Raji (cell line): Measurements from ENCODE around the gene COL6A3.

Source experiments
- POLR2A ChIP-seq: IDR thresholded peaks from 2 replicates; pipeline ENCODE4 v1.6.1; 2011; ENCODE audit warnings: low read depth, low read length, control low read depth; ENCODE audit not compliant: insufficient read depth

COL6A3 gene

GRCh38 chr2:237297421-237298150, 116.4 kb downstream of the COL6A3 start:
- no peak for TF ChIP-seq POLR2A

- no peak for TF ChIP-seq POLR2A
These were observed 117.2 kb downstream of the COL6A3 start for GRCh38 chr2:237296756-237297155.

- TF ChIP-seq POLR2A: no peak
These were observed 118.0 kb downstream of the COL6A3 start for GRCh38 chr2:237295889-237296480.

GRCh38 chr2:237294460-237294859, 119.5 kb downstream of the COL6A3 start:
- TF ChIP-seq POLR2A: no peak

GRCh38 chr2:237293978-237294377, 120.0 kb downstream of the COL6A3 start:
- TF ChIP-seq POLR2A: no peak

GRCh38 chr2:237291138-237291792, 122.7 kb downstream of the COL6A3 start:
- TF ChIP-seq POLR2A: no peak

GRCh38 chr2:237290261-237290660, 123.7 kb downstream of the COL6A3 start:
- TF ChIP-seq POLR2A: no peak

GRCh38 chr2:237289139-237289538, 124.8 kb downstream of the COL6A3 start:
- TF ChIP-seq POLR2A: no peak

- TF ChIP-seq POLR2A: no peak
These were observed 126.1 kb downstream of the COL6A3 start for GRCh38 chr2:237287872-237288271.

- no peak for TF ChIP-seq POLR2A
These were observed 130.6 kb downstream of the COL6A3 start for GRCh38 chr2:237283131-237283928.

- TF ChIP-seq POLR2A: no peak
These were observed 131.3 kb downstream of the COL6A3 start for GRCh38 chr2:237282568-237283128.

GRCh38 chr2:237281836-237282306, 132.1 kb downstream of the COL6A3 start:
- no peak for TF ChIP-seq POLR2A

GRCh38 chr2:237280939-237281338, 133.0 kb downstream of the COL6A3 start:
- TF ChIP-seq POLR2A: no peak

- no peak for TF ChIP-seq POLR2A
These were observed 133.7 kb downstream of the COL6A3 start for GRCh38 chr2:237280229-237280628.
